Keratinocyte (primary cell): ENCODE results near the gene PLAAT3.

ENCODE experiments used
- CTCF ChIP-seq, 3 experiments: IDR thresholded peaks in 1 of 3; conservative IDR thresholded peaks in 1 of 3; optimal IDR thresholded peaks in 1 of 3; 2 replicates in 2 of 3; 3 replicates in 1 of 3; pipeline versions ENCODE3 to v1.5.1; 2011; ENCODE audit warnings: low read length in 3 of 3, mild to moderate bottlenecking in 3 of 3, moderate library complexity in 2 of 3, control low read depth in 1 of 3, inconsistent platforms in 1 of 3; ENCODE audit not compliant: insufficient read depth in 2 of 3; ENCODE audit errors: extremely low read depth in 1 of 3
- EZH2 ChIP-seq: IDR thresholded peaks from one replicate; pipeline ENCODE4 v1.6.1; 2012; ENCODE audit warnings: inconsistent platforms, mild to moderate bottlenecking, low read length, moderate library complexity

DNA sequence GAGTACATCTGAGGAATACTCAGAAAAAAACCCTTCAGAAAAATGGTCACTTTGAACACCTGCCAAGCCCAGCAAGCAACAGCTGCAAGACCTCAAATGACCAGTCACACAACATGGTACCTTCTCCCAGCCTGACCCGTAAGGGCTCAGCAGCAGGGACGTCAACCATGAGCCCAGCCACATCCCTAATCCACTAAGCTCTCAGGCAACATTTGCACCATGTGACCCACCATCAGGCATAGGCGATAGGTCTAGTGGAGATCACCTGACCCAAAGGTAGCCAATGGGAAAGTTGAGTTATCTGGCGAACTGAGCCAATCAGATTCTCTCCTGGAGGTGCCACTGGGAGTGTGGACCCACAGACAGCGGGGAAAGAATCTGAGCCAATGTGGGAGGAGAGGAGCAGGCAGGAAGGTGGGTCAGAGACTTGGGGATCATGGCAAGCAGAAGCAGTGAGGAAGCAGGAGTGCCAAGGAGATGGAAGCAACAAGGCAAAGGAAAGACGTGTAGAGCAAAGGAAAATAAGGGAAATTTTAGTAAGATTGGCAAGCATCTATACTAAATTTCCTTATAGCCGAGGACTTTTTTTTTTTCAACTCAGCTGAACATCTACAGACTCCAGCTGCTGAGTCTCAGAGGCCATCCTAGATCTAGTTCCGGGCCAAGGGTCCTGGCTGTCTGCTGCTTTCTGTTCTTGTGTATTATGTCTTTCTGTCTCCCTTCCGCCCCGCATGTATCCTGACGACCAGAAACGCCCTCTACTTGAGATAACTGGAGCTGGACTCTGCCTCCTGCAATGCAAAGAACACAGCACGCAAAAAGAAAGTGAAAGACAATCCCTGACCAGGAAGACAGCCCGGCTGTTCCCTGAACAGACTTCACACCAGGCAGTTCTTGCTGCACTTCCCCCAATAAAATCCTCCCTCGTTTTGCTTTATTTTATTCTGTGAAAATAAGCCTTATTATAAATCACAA is 40.1 kb downstream of the PLAAT3 start:
- TF ChIP-seq CTCF (optimal IDR thresholded peaks at IDR 0.05 in 1 of 3, IDR thresholded peaks at IDR 0.05 in 1 of 3, conservative IDR thresholded peaks at IDR 0.05 in 1 of 3; ENCODE audit: extremely low read depth in 1 of 3, insufficient read depth in 2 of 3, low read length in 3 of 3) (no peak), EZH2 (no peak)
